WTC11 (cell line): ENCODE measurements around the gene DNA2. TPM values are rescaled to one million over a fixed set of nuclear protein-coding genes. Genes with fewer than 3 reads are reported as not detected.

Experiments used
- ARID4B ChIP-seq: sonication (generic); formaldehyde crosslinking; IDR thresholded peaks from 2 replicates; pipeline ENCODE4 v1.8.0; 2023; ENCODE audit warnings: missing genetic modification reagents, mild to moderate bottlenecking, borderline replicate concordance
- ATF1 ChIP-seq: sonication (generic); formaldehyde crosslinking; IDR thresholded peaks from 2 replicates; pipeline ENCODE4 v1.8.1; 2023; ENCODE audit warnings: mild to moderate bottlenecking, moderate library complexity, missing genetic modification reagents
- CREM ChIP-seq: sonication (generic); formaldehyde crosslinking; IDR thresholded peaks from 2 replicates; pipeline ENCODE4 v1.8.1; 2022; ENCODE audit warnings: mild to moderate bottlenecking, missing genetic modification reagents, moderate library complexity
- CTCF ChIP-seq: fragments of 200-600 bp; IDR thresholded peaks from 2 replicates; pipeline ENCODE4 v1.8.0; 2022; ENCODE audit warnings: antibody characterized with exemption
- E2F5 ChIP-seq: sonication (generic); formaldehyde crosslinking; IDR thresholded peaks from 2 replicates; pipeline ENCODE4 v1.8.1; 2022; ENCODE audit warnings: mild to moderate bottlenecking, moderate library complexity, missing genetic modification reagents
- GRHL2 ChIP-seq: fragments of 250-450 bp; sonication (Bioruptor Pico); IDR thresholded peaks from 2 replicates; pipeline ENCODE4 v1.8.0; 2022; ENCODE audit warnings: mild to moderate bottlenecking, moderate library complexity; ENCODE audit not compliant: insufficient replicate concordance, severe bottlenecking
- GTF2I ChIP-seq: fragments of 250-450 bp; sonication (Bioruptor Pico); conservative IDR thresholded peaks from 2 replicates; pipeline ENCODE4 v1.4.0; 2021; ENCODE audit warnings: mild to moderate bottlenecking
- NFYB ChIP-seq: sonication (generic); formaldehyde crosslinking; conservative IDR thresholded peaks from 2 replicates; pipeline ENCODE4 v1.8.0; 2022; ENCODE audit warnings: low read depth, missing genetic modification reagents
- NR1H2 ChIP-seq: sonication (generic); formaldehyde crosslinking; IDR thresholded peaks from 2 replicates; pipeline ENCODE4 v1.9.0; 2021; ENCODE audit warnings: mild to moderate bottlenecking, moderate library complexity, missing genetic modification reagents
- PRRX2 ChIP-seq: fragments of 250-450 bp; sonication (Bioruptor Pico); IDR thresholded peaks from 2 replicates; pipeline ENCODE4 v1.8.0; 2021; ENCODE audit warnings: mild to moderate bottlenecking
- RELA ChIP-seq: sonication (generic); formaldehyde crosslinking; IDR thresholded peaks from 2 replicates; pipeline ENCODE4 v1.8.1; 2022; ENCODE audit warnings: missing genetic modification reagents, mild to moderate bottlenecking, borderline replicate concordance
- SMAD3 ChIP-seq: sonication (generic); formaldehyde crosslinking; IDR thresholded peaks from 2 replicates; pipeline ENCODE4 v1.8.0; 2022; ENCODE audit warnings: missing genetic modification reagents, mild to moderate bottlenecking, borderline replicate concordance
- SOX15 ChIP-seq: fragments of 250-450 bp; sonication (Bioruptor Pico); IDR thresholded peaks from 2 replicates; pipeline ENCODE4 v1.9.0; 2021; ENCODE audit warnings: mild to moderate bottlenecking
- ZBTB43 ChIP-seq: sonication (generic); formaldehyde crosslinking; IDR thresholded peaks from 2 replicates; pipeline ENCODE4 v1.8.1; 2023; ENCODE audit warnings: mild to moderate bottlenecking, missing genetic modification reagents
- ZNF232 ChIP-seq: sonication (generic); formaldehyde crosslinking; IDR thresholded peaks from 2 replicates; pipeline ENCODE4 v1.8.0; 2022; ENCODE audit warnings: mild to moderate bottlenecking, missing genetic modification reagents
- total RNA-seq: library from RNA; stranded (reverse); gene quantifications from 3 replicates; pipeline ENCODE4 v1.2.3, GENCODE V29; 2021
- TF ChIP-seq, protein P1 (sequence below): sonication (generic); formaldehyde crosslinking; IDR thresholded peaks from 2 replicates; pipeline ENCODE4 v1.8.1; 2022; ENCODE audit warnings: missing genetic modification reagents, borderline replicate concordance

DNA2 gene
- total RNA-seq, 1 experiment from 2014 or later = 46.3 TPM

DNA sequence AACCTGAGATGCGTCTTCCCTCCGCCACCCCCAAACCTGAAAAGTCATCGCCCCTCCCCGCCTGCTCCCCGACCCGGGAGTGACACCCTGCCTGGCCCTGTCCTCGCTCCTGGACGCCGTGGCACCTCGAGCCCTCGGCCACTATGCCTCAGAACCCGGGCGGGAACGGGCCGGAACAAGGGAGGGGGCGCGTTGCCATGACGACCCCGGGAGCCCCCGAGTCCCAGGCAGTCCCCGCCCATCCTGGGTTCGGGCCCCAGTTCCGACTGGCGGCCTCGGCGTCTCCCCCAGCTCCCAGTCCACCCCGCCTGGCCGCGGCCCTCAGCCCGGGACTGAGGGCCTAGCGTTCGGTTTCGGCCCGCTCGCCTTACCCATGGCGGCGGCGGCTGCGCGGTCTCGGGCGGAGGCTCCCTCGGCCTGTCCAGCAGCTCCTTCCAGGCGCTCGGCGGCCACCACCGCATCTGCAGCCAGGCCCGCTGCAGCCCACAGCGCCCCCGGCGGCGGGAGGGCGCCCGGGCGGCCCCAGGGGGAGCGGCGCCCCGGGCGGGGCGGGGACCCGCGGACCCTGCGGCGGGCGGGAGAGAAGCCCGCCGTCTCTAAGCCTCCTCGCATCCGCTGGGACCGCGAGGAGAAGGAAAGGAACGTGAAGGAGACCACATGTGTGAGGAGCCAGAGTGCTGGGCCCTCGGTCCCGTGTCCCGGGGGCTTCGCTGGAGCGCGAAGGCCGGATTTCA is 64.8 kb downstream of the DNA2 start, which contains the start of gene RUFY2 (continued):
- TF ChIP-seq GTF2I (CRISPR knock-in tag) (no peak), PRRX2 (CRISPR knock-in tag) (0 out of 2 replicates have a peak, but pooled peaks have one; percentile 28), E2F5 (CRISPR knock-in tag) (peak; percentile 80), ZNF232 (CRISPR knock-in tag) (peak; percentile 39; the same call in 1 of the 2 replicates), ZBTB43 (0 out of 2 replicates have a peak, but pooled peaks have one; percentile 43), ARID4B (no peak), RELA (CRISPR knock-in tag) (peak; percentile 75; the same call in 1 of the 2 replicates), NFYB (CRISPR knock-in tag) (no peak; the same call in 1 of the 2 replicates), SOX15 (CRISPR knock-in tag) (no peak), CTCF (peak; percentile 57), ATF1 (CRISPR knock-in tag) (no peak), SMAD3 (CRISPR knock-in tag) (no peak), CREM (peak; percentile 67; the same call in 1 of the 2 replicates), GRHL2 (CRISPR knock-in tag) (no peak), NR1H2 (CRISPR knock-in tag) (no peak)
- TF ChIP-seq, protein P1, sequence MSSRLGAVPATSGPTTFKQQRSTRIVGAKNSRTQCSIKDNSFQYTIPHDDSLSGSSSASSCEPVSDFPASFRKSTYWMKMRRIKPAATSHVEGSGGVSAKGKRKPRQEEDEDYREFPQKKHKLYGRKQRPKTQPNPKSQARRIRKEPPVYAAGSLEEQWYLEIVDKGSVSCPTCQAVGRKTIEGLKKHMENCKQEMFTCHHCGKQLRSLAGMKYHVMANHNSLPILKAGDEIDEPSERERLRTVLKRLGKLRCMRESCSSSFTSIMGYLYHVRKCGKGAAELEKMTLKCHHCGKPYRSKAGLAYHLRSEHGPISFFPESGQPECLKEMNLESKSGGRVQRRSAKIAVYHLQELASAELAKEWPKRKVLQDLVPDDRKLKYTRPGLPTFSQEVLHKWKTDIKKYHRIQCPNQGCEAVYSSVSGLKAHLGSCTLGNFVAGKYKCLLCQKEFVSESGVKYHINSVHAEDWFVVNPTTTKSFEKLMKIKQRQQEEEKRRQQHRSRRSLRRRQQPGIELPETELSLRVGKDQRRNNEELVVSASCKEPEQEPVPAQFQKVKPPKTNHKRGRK (CRISPR knock-in tag) = no peak
